Measurements from ENCODE around the gene PPP1R9B.

Gene PPP1R9B

GRCh38 chr17:50154604-50155003 lies 4.1 kb upstream of the PPP1R9B start:
- no peak for DNase-seq

- no peak for DNase-seq
Observed at GRCh38 chr17:50153650-50154575, 3.4 kb upstream of the PPP1R9B start.

DNA sequence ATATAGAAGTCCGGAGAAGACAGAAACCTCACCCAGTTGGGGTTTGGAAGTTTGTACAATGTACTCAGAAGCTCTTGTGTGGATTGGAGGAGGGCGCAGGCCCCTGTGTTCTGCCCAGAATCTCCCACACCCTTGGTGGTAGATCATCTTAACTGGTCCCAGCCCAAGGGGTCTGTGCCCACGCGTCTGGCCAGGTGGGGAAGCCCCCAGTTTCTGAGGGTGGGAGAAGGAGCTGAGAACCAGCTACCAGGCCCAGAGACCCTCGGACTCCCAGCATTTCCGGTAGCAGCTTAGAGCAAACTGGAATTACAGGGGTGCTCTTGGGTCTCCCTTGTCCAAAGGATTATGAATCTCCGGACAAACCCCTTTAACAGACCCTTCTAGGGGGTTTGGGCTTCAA lies 2.3 kb upstream of the PPP1R9B start:
- no peak for DNase-seq

GRCh38 chr17:50151937-50152547 lies 1.6 kb upstream of the PPP1R9B start:
- DNase-seq, result no peak

DNA sequence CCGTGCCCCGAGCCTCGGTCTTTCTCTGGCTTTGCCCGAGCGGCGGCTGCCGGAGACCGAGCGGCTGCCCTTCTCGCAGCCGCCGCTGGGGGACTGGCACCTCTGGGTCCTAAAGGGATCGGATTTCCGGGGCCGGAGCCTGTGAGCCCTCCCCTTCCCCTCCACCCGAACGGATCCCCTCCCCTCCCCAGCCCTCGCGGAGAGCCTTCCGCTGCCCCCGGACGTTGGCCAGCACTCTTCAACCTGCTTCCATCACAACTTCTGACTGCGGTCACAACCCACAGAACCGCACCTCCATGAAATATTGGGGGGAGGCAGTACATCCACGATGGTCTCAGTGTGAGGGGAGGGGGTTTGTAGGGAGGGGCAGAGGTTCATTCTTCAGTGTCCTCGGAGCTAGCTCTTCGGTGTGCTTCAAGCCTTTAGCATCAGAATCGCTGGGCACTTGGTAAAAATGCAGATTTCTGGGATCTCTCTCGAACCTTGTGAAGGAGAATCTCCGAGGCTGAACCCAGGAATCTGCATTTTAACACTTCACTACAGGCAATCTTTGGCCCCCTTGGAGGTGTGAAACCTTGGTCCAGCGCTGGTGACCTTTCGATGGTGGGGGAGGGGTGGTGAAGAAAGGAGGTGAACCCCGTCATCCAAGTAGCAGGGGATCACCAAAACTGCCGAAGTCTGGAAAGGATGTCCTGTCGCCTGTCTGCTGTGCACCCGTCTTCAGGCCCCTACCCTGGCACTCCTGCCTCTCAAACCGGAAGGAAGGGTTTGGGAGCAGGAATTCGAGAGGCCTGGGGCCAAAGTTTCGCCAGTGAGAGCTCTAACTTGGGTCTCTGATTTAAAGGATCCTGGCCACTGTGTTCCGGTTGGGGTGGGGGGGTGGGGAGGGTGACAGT lies 812 bp upstream of the PPP1R9B start:
- DNase-seq, result no peak

DNA sequence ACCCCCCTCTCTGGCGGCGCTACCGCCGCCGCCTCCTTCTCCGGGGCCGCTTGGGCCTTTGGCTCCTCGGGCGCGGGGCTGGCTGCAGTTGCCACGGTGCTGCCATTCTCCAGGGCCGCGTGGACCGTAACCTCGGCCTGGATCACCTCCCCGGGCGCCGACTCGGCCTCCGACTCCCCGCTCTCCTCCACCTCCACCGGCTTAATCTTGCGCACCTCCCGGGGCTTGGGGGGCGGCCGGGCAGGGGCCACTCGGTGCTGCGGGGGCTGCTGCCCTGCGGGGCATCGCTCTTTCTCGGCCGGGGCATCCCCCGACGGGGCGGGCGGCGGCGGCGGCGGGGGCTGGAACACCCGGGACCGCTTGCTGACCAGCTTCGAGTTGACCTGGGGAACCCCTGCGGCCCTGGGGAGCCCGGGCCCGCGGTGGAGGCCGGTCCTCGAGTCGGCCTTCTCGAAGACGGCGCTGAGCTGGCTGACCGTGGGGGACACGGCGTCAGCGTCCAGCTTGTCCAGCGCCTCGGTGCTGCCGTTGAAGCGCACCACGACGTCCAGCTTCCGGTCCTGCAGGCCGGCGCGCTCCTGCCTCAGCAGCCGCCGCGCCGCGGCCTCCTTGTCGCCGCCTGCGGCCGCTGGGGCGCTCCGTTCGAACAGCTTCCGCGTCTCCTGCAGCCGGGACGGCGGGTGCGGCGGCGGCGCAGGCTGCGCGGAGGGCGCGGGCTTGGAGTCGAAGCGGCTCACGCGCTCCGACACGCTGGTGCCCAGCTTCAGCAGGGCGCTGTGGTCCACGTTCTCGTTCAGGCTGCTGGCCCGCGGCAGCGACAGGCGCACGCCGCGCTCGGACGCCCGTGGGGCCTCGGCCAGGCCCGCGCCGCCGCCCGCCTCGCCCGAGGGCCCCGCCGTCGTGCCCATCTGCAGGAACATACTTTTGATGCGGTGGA lies 792 bp downstream of the PPP1R9B start:
- DNase-seq, result no peak

DNA sequence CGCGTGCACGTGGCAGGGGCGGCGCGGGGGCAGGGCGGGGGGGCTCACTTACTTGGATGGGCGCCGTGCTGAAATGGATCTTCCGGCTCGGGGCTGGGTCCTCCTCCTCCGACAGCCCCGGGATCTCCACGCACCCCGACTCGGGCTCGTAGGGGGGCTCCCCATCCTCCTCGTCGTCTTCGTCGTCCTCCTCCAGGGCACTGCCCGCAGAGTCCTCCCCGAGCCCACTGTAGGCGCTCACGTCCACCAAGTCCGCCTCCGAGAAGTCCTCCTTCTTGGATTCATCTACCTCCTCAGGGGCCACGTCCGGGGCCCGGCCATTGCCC lies 1.4 kb downstream of the PPP1R9B start:
- DNase-seq, result no peak

- peak; percentile 93 for DNase-seq
Observed at GRCh38 chr17:50148226-50149090, 2.0 kb downstream of the PPP1R9B start.

- DNase-seq, result no peak
Observed at GRCh38 chr17:50147841-50148225, 2.6 kb downstream of the PPP1R9B start.

- DNase-seq, result no peak
Observed at GRCh38 chr17:50146927-50147665, 3.4 kb downstream of the PPP1R9B start.

DNA sequence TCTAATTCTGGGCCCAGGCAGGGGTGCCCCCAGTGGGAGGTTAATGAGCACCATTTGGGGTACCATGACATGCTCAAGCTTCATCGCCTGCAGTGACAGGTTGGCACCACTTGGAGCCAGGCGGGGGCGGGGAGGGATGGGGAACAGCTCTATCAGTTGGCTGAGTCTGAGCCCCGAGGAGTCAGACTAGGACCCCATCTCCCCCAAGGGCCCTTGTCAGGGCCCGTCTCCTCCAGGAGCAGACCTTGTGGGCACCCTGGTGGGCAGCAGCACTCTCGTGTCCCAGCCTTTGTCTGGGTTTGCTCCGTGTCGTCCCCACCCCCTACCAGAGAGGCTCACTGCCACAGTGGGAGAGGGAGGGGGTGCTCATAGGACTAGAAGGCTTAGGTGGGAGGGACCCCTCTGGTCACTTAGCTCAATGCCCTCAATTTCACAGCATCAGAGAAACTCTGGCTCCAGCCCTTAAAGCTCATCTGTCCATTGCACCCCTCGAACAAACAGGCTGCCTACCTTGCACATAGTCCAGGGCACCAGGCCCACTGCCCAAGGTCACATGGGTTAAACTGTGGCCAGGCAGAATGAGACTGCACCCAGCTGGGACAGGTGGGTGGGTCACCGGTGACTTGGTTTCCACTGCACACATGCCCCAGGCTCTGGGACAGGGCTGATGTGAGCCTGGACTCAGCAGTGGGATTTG lies 4.1 kb downstream of the PPP1R9B start:
- no peak for DNase-seq

DNA sequence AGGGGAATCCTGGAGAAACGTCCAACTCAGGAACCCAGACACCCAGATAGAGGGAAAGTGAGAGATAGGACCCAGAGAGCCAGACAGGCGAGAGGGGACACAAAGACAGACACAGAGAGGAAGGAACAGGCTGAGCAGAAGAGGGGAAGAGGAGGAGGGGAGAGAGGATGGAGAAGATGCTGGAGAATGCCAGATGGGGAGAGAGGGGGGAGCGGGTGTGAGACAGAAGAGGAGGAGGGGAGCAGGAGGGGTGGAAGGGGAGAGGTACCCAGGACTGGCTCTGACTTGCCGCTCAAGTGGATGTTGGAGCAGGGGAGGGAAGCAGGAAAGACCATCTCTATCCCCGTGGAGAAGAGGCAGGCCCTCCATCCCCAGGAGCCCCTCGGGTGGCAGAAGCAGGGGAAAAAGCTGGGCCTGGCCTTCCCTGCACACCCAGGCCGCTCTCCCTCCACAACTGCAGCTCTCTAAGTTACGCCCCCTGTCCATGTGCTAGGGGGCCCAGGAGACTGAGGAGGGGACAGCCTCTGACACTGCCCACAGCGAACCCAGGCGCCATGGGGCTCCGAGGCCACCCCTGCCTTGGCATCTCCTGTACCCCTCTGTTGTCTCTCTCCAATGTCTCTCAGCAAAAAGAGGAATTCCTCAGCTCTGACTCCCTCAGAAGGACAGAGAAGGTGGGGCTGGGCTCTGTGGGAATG lies 4.8 kb downstream of the PPP1R9B start:
- DNase-seq, result no peak

DNA sequence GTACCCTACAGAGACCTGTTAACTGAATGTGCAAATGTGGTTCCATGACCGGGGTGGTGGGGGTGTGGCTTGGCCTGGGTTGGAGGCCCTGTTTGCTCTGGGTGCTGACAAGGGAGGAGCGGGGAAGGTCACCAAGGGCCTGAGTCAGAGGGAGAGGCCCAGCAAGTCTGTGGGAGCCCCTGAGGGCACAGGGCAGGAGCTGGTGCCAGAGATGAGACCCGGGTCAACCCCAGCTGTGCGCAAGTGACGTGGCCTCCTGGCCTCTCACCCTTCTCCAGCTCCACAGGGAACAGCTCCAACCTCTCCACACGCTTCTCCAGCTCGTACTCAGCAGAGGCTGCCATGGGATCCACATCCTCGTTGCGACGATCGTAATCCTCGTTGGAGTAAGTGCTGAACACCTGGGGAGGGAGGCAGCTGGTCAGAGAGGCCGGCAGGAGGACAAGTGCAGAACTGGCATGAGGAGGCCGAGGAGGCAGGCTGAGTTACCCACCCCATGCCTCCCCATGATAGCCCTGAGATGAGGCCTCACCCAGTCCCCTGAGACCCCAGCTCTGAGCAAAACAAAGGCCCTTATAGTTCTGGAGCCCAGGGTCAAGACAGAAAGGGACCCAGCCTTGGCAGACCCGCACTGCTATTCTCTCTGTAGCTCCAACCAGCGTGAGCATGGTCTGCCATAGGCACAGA lies 5.5 kb downstream of the PPP1R9B start:
- no peak for DNase-seq

GRCh38 chr17:50144355-50144754 lies 6.1 kb downstream of the PPP1R9B start:
- DNase-seq, result no peak

DNA sequence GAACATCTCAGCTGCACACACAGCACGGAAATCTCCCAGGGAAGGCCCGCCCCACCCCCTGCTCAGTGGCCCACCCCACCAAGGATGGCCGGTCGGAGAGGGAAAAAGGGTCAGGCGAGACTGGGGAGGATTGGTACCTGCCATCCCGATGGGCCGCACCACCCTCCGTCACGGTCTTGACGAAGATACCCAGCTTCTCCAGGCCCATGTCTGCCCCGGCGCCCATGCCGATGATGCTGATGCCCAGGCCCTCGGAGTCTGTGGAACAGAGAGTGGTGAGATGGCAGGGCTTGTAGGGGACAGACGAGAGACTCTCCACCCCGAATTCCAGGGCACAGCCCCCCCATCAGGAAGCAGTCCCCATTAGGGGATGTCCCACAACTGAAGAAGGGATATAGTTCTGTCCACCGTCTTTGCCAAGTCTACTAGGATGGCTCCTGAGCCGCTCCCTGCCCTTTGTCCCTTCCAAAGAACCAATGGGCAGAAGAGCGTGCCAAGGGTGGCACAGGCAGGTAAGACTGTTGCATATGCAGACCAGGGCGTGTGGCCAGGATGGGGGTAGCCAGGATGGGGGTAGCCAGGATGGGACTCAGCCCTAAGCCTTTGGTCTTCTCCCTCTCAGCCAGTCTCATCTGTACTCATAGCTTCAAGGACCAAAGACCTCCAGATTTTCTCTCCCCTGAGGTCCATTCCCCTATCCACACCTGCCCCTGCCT lies 6.9 kb downstream of the PPP1R9B start:
- no peak for DNase-seq

- DNase-seq, result no peak
Observed at GRCh38 chr17:50141745-50142110, 8.7 kb downstream of the PPP1R9B start.

DNA sequence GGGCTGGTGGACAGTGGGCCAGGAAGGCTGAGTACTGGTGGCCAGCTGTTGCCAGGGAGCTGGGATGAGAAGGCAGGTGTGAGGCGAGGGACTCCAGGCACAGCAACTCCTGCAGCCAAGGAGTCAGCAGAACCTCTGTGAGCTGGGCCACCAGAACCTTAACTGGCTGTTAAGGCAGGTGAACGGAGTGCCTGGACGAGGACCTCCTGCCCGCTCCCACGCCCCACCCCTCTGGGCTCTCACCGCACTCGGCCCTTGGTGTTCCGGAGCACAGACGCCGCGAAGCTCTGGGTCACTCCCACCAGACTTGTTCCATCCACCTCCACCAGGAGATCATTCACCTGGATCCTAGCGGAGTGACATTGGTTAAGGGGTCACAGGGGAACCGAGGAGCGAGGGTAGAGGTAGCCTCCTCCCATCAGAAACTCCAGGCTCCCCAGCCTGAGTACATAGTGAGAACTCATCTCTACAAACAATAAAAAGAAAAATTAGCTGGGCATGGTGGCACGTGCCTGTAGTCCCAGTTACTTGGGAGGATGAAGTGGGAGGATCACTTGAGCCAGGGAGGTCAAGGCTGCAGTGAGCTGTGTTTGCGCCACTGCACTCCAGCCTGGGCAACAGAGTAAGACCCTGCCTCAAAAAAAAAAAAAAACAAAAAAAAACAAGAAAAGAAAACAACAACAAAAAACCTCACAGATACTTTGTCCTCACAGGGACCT lies 9.3 kb downstream of the PPP1R9B start:
- DNase-seq, result no peak
